ENCODE measurements around the gene ZKSCAN8. TPM values are rescaled to one million over a fixed set of nuclear protein-coding genes. Genes with fewer than 3 reads are reported as not detected.

ZKSCAN8 gene
- polyA plus RNA-seq, 3 donors: 0.49 to 7.9 (median 0.71) TPM

GRCh38 chr6:28154357-28154756, 12.7 kb downstream of the ZKSCAN8 start:
- H3K4me1 ChIP-seq (ENCODE audit: control insufficient read depth in 1 of 2, insufficient read depth in 2 of 2, low read length in 2 of 2): no peaks in the 10 kb centered on the region

GRCh38 chr6:28158318-28158717, 16.6 kb downstream of the ZKSCAN8 start:
- peaks cover 21 to 52% of the 10 kb centered on the region in 2 donors for H3K36me3 ChIP-seq (replicated peaks in 1 of 2; ENCODE audit: control insufficient read depth in 1 of 2, insufficient read depth in 2 of 2, low read length in 2 of 2)
- H3K4me1 Mint-ChIP-seq: peaks cover 14% of the 10 kb centered on the region
- H3K9ac ChIP-seq (ENCODE audit: insufficient read depth, low read length, poor library complexity, severe bottlenecking): no peak overlapping the region
- TF ChIP-seq CTCF (IDR thresholded peaks at IDR 0.05): no peak
- H3K4me1 ChIP-seq (ENCODE audit: control insufficient read depth in 1 of 2, insufficient read depth in 2 of 2, low read length in 2 of 2): peaks cover 11 to 14% of the 10 kb centered on the region in 2 donors
- H3K27me3 Mint-ChIP-seq (ENCODE audit: low read depth in 3 of 3): peaks cover 0 to 3% (median 2%) of the 10 kb centered on the region in 3 donors
- no peak overlapping the region for H3K4me3 Mint-ChIP-seq
- 93% methylated on average over 3 of the region's 3 CpGs for WGBS (ENCODE audit: insufficient coverage)
- no peaks in the 10 kb centered on the region for H3K79me2 ChIP-seq (ENCODE audit: insufficient read depth, low read length)
- no peak overlapping the region for H2AFZ ChIP-seq (ENCODE audit: insufficient read depth, low read depth, low read length, poor library complexity, severe bottlenecking)
- peaks cover 41 to 54% of the 10 kb centered on the region in 2 donors for H3K36me3 Mint-ChIP-seq
- no peak for DNase-seq
- H3K9me3 ChIP-seq (replicated peaks in 1 of 2; ENCODE audit: control insufficient read depth in 1 of 2, insufficient read depth in 1 of 2, low read length in 2 of 2): peaks cover 0 to 4% of the 10 kb centered on the region in 2 donors
- H3K27ac Mint-ChIP-seq: no peak overlapping the region
- peaks cover 0 to 4% of the 10 kb centered on the region in 2 donors for H3K27me3 ChIP-seq (ENCODE audit: control insufficient read depth in 2 of 2, insufficient read depth in 2 of 2, low read length in 2 of 2)
- intact Hi-C loops (cut with micrococcal nuclease): no loop called here
- no peak overlapping the region for H3K4me2 ChIP-seq (replicated peaks; ENCODE audit: extremely low read depth, low read length, poor library complexity, severe bottlenecking)
- H3K4me3 ChIP-seq (replicated peaks in 1 of 3; ENCODE audit: low read depth in 2 of 3, low read length in 3 of 3): no peak overlapping the region
- peaks cover 6 to 15% (median 11%) of the 10 kb centered on the region in 7 donors for H3K9me3 Mint-ChIP-seq
- H4K20me1 ChIP-seq (ENCODE audit: insufficient read depth, low read length): no peaks in the 10 kb centered on the region
- no peak overlapping the region for H3K27ac ChIP-seq (ENCODE audit: low read depth in 1 of 2, low read length in 2 of 2)

More at GRCh38 chr6:28154357-28154756, 12.7 kb downstream of the ZKSCAN8 start:
- no peak overlapping the region for H3K4me2 ChIP-seq (replicated peaks; ENCODE audit: extremely low read depth, low read length, poor library complexity, severe bottlenecking)
- Mint-ChIP-seq H3K27ac (no peak overlapping the region), H3K36me3 (peaks cover 77 to 88% of the 10 kb centered on the region in 2 donors), H3K4me3 (no peak overlapping the region), H3K27me3 (ENCODE audit: low read depth in 3 of 3) (no peaks in the 10 kb centered on the region), H3K9me3 (peaks cover 0 to 10% (median 5%) of the 10 kb centered on the region in 7 donors), H3K4me1 (no peaks in the 10 kb centered on the region)
- no peaks in the 10 kb centered on the region for H4K20me1 ChIP-seq (ENCODE audit: insufficient read depth, low read length)
- no peaks in the 10 kb centered on the region for H3K27me3 ChIP-seq (ENCODE audit: control insufficient read depth in 2 of 2, insufficient read depth in 2 of 2, low read length in 2 of 2)
- no peak overlapping the region for H3K9ac ChIP-seq (ENCODE audit: insufficient read depth, low read length, poor library complexity, severe bottlenecking)
- H3K9me3 ChIP-seq (replicated peaks in 1 of 2; ENCODE audit: control insufficient read depth in 1 of 2, insufficient read depth in 1 of 2, low read length in 2 of 2): peaks cover 0 to 9% of the 10 kb centered on the region in 2 donors
- H3K79me2 ChIP-seq (ENCODE audit: insufficient read depth, low read length): no peaks in the 10 kb centered on the region
- no peak overlapping the region for H3K4me3 ChIP-seq (replicated peaks in 1 of 3; ENCODE audit: low read depth in 2 of 3, low read length in 3 of 3)
- H3K27ac ChIP-seq (ENCODE audit: low read depth in 1 of 2, low read length in 2 of 2): no peak overlapping the region
- intact Hi-C loops (cut with micrococcal nuclease): no loop called here
- H3K36me3 ChIP-seq (replicated peaks in 1 of 2; ENCODE audit: control insufficient read depth in 1 of 2, insufficient read depth in 2 of 2, low read length in 2 of 2): peaks cover 57 to 91% of the 10 kb centered on the region in 2 donors
- no peak for TF ChIP-seq CTCF (IDR thresholded peaks at IDR 0.05)
- H2AFZ ChIP-seq (ENCODE audit: insufficient read depth, low read depth, low read length, poor library complexity, severe bottlenecking): no peak overlapping the region
- DNase-seq: no peak

All from CD14-positive monocyte (primary cell).